ENCODE measurements around the gene KRTAP5-6.

KRTAP5-6 gene

DNA sequence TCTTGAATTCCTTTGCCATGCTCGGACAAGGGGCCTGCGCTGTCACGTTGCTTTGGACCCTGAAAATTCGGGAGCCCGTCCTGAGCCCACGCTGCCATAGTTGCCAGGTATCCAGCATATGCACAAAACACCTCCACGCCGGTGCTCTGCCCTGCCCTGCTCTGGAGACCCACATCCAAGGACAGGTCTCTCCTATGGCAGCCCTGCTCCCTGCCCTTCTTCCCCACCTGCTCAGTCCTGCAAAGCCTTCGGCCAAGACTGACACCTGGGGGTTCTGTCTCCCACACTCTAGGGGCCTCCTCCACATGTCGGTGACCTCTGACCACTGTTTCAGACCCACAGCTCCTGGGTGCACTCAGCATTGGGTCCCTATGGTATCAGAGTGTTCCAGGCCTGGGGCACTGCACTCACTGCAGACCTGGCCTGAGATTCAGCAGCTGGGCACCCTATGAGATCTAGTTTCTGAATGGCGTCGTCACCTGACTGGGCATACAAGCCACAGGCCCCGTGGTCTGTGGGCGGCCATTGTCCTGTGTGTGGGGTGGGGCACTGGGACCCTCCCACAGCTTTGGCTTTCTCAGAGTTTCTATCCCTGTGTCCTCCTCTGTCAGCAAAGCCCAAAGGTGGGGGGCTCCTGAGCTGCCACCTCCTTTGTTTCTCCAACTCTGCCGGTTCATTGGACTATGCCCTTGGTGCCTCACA is 2.0 kb upstream of the KRTAP5-6 start:
- Histone ChIP-seq H3K4me1 (ENCODE audit: control insufficient read depth, insufficient read depth, low read length, poor library complexity, severe bottlenecking) (peaks cover 26% of the 10 kb centered on the region), H3K4me3 (ENCODE audit: extremely low read depth, insufficient read depth, low read length, poor library complexity, severe bottlenecking) (no peak overlapping the region), H3K36me3 (ENCODE audit: control insufficient read depth, insufficient read depth, low read length) (no peaks in the 10 kb centered on the region), H3K27ac (ENCODE audit: low read depth, low read length, severe bottlenecking) (no peak overlapping the region), H3K9me3 (ENCODE audit: control insufficient read depth, low read length) (no peaks in the 10 kb centered on the region)
- 91 to 96% methylated on average over 13 to 15 of the region's 15 CpGs for WGBS, 2 experiments (ENCODE audit: insufficient coverage in 2 of 2)

DNA sequence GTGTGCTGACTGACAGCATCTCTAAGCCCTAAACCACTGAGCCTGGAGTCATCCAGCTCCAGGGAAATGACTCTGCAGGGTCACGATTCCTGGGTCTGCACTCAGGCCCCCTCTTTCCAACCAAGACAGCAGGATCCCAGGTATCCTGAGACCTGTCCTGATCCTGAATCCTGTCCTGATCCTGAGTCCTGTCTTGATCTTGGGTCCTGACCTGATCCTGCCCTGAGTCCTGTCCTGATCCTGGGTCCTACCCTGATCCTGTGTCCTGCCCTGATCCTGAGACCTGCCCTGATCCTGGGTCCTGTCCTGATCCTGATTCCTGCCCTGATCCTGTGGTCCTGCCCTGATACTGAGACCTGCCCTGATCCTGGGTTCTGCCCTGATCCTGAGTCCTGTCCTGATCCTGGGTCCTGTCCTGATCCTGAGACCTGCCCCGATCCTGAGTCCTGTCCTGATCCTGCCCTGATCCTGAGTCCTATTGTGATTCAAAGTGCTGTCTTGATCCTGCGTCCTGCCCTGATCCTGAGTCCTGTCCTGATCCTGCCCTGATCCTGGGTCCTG is 1.4 kb upstream of the KRTAP5-6 start:
- peaks cover 25% of the 10 kb centered on the region for H3K4me1 ChIP-seq (ENCODE audit: control insufficient read depth, insufficient read depth, low read length, poor library complexity, severe bottlenecking)
- H3K4me3 ChIP-seq (ENCODE audit: extremely low read depth, insufficient read depth, low read length, poor library complexity, severe bottlenecking), result no peak overlapping the region
- no peaks in the 10 kb centered on the region for H3K9me3 ChIP-seq (ENCODE audit: control insufficient read depth, low read length)
- H3K27ac ChIP-seq (ENCODE audit: low read depth, low read length, severe bottlenecking), result no peak overlapping the region
- H3K36me3 ChIP-seq (ENCODE audit: control insufficient read depth, insufficient read depth, low read length), result no peaks in the 10 kb centered on the region
- 91 to 92% methylated on average over 3 of the region's 3 CpGs for WGBS, 2 experiments (ENCODE audit: insufficient coverage in 2 of 2)

DNA sequence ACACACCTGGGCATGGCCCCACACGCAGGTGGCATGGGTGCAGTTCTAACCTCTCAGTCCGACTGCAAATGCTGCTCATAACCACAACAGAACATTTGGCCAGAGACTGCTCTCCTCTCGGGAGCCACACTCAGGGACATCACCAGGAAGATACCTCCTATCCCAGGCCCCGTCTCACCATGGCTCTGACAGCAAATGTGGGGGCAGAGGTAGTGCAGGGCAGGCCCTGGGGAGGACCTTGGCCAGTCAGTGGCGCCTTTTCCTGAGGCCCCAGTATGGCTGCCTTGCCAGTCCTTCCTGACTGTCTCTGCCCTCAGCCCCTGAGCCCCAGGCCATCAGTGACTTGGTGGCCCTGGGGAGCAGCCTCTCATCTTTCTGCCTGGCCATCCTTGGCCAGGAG is 2.8 kb downstream of the KRTAP5-6 start:
- H3K4me3 ChIP-seq (ENCODE audit: extremely low read depth, insufficient read depth, low read length, poor library complexity, severe bottlenecking), result no peak overlapping the region
- WGBS, 2 experiments (ENCODE audit: insufficient coverage in 2 of 2), result 87 to 95% methylated on average over 3 to 5 of the region's 5 CpGs

DNA sequence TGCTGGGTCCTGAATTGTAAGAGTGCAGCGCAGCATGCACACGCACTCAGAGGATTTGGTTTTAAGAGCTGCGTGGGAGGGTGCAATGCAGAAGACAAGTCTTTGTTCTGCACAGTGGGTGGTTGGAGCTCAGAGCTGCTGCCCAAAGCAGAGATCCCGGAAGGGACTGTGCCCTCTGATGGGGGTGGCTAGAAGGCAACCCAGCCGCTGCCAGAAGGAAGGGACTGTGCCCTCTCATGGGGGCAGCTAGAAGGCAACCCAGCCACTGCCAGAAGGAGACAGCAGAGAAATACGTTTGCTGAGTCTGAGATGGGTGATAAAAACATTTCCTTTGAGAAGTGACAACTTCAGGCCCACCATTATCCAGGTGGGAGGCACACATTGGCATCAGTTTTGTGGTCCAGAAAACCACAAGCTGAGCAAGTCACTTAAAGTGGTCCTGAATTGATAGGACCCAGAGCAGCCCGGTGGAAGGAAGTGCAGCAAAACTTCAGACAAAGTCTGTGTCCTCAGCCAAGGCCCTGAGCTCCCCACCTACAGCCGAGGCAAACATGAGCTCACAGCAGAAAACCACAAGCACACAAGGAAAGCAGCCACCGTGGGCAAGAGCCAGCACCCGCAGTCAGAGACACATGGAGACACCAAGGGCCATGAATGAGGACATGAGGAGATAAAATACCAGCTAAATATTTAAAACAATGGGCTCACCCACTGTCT is 4.3 kb downstream of the KRTAP5-6 start:
- WGBS, 2 experiments (ENCODE audit: insufficient coverage in 2 of 2), result 71 to 81% methylated on average over 8 of the region's 10 CpGs
- Histone ChIP-seq H3K4me1 (ENCODE audit: control insufficient read depth, insufficient read depth, low read length, poor library complexity, severe bottlenecking) (no peaks in the 10 kb centered on the region), H3K9me3 (ENCODE audit: control insufficient read depth, low read length) (no peaks in the 10 kb centered on the region), H3K4me3 (ENCODE audit: extremely low read depth, insufficient read depth, low read length, poor library complexity, severe bottlenecking) (no peak overlapping the region), H3K36me3 (ENCODE audit: control insufficient read depth, insufficient read depth, low read length) (no peaks in the 10 kb centered on the region), H3K27ac (ENCODE audit: low read depth, low read length, severe bottlenecking) (no peak overlapping the region)

More for the DNA sequence above, 2.8 kb downstream of the KRTAP5-6 start:
- H3K27ac ChIP-seq (ENCODE audit: low read depth, low read length, severe bottlenecking), result no peak overlapping the region
- H3K4me1 ChIP-seq (ENCODE audit: control insufficient read depth, insufficient read depth, low read length, poor library complexity, severe bottlenecking), result no peaks in the 10 kb centered on the region
- H3K36me3 ChIP-seq (ENCODE audit: control insufficient read depth, insufficient read depth, low read length), result no peaks in the 10 kb centered on the region
- H3K9me3 ChIP-seq (ENCODE audit: control insufficient read depth, low read length), result no peaks in the 10 kb centered on the region

DNA sequence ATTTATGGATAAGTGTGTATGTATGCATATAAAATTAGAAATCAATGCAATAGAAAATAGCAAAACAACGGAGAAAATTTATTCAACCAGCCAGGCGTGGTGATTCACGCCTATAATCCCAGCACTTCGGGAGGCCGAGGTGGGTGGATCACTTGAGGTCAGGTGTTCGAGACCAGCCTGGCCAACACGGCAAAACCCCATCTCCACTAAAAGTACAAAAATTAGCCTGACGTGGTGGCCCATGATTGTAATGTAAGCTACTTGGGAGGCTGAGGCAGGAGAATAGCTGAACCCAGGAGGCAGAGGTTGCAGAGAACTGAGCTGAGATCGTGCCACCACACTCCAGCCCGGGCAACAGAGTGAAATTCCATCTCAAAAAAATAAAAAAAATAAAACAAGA is 5.5 kb downstream of the KRTAP5-6 start:
- no peak overlapping the region for H3K27ac ChIP-seq (ENCODE audit: low read depth, low read length, severe bottlenecking)
- WGBS, 2 experiments (ENCODE audit: insufficient coverage in 2 of 2), result 92 to 94% methylated on average over 3 to 6 of the region's 10 CpGs
- H3K4me3 ChIP-seq (ENCODE audit: extremely low read depth, insufficient read depth, low read length, poor library complexity, severe bottlenecking), result no peak overlapping the region
- no peaks in the 10 kb centered on the region for H3K9me3 ChIP-seq (ENCODE audit: control insufficient read depth, low read length)
- H3K4me1 ChIP-seq (ENCODE audit: control insufficient read depth, insufficient read depth, low read length, poor library complexity, severe bottlenecking), result no peaks in the 10 kb centered on the region
- no peaks in the 10 kb centered on the region for H3K36me3 ChIP-seq (ENCODE audit: control insufficient read depth, insufficient read depth, low read length)

DNA sequence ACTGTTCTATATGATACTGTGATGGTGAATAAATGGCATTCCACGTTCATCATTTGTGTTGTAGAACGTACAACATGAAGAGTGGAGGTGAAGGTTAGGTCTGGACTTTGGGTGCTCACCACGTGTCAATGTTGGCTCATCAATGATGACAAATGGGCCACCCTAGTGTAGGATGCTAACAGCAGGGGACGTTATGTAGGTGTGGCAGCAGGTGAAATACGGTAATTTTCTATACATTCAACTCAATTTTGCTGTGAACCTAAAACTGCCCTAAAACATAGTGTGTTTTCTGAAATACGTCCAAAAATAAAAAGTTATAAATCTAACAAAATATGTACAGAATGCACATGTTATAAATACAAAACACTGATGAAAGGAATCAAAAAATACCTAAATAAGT is 6.2 kb downstream of the KRTAP5-6 start:
- H3K4me3 ChIP-seq (ENCODE audit: extremely low read depth, insufficient read depth, low read length, poor library complexity, severe bottlenecking), result no peak overlapping the region
- no peak overlapping the region for H3K27ac ChIP-seq (ENCODE audit: low read depth, low read length, severe bottlenecking)
- no peaks in the 10 kb centered on the region for H3K4me1 ChIP-seq (ENCODE audit: control insufficient read depth, insufficient read depth, low read length, poor library complexity, severe bottlenecking)
- H3K9me3 ChIP-seq (ENCODE audit: control insufficient read depth, low read length), result no peaks in the 10 kb centered on the region
- WGBS, 2 experiments (ENCODE audit: insufficient coverage in 2 of 2), result 80 to 88% methylated on average over 1 to 3 of the region's 6 CpGs
- H3K36me3 ChIP-seq (ENCODE audit: control insufficient read depth, insufficient read depth, low read length), result no peaks in the 10 kb centered on the region

DNA sequence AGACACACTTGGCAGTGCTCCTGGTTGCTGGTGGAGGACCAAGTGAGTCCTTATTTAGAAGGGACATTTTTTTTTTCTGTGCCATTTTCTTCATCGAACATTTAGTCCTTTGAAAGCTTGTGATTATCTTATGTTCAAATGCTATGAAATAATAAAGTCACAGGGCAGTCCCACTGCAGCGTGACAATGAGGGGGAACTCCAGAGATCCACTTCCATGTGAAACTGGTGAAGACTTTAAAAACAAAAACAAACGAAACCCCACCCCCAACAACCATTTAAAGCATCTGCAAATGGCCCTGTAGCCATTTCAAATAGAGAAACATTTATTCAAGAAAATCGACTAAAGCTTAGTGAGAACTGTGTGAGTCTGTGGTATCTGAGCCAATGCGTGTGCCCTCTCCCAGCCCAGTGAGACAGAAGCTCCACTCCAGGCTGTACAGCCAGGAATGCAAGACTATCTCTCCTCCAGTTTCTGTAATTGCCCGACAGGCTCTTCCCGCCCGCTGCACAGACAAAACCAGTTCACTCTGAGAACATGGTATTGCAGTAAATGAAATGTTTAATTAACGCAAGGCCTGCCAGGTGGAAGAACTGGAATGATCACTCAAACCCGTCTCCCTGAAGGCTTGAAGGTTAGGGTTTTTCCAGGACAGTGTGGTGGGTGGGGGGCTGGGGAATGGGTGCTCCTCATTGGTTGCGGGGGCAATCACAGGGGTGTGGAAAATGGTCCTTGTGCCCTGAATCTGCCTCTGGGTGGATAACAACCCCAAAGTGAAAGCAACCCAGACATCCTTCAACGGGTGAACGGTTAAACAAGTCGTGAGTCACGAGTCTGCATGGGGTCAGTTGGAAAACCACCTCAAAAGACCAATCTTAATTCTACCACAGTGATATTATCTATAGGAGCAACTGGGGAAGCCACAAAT is 8.4 kb downstream of the KRTAP5-6 start:
- H3K4me1 ChIP-seq (ENCODE audit: control insufficient read depth, insufficient read depth, low read length, poor library complexity, severe bottlenecking), result no peaks in the 10 kb centered on the region
- WGBS, 2 experiments (ENCODE audit: insufficient coverage in 2 of 2), result 90 to 98% methylated on average over 8 to 9 of the region's 15 CpGs
- no peak overlapping the region for H3K4me3 ChIP-seq (ENCODE audit: extremely low read depth, insufficient read depth, low read length, poor library complexity, severe bottlenecking)
- H3K27ac ChIP-seq (ENCODE audit: low read depth, low read length, severe bottlenecking), result no peak overlapping the region
- H3K36me3 ChIP-seq (ENCODE audit: control insufficient read depth, insufficient read depth, low read length), result no peaks in the 10 kb centered on the region
- no peaks in the 10 kb centered on the region for H3K9me3 ChIP-seq (ENCODE audit: control insufficient read depth, low read length)

DNA sequence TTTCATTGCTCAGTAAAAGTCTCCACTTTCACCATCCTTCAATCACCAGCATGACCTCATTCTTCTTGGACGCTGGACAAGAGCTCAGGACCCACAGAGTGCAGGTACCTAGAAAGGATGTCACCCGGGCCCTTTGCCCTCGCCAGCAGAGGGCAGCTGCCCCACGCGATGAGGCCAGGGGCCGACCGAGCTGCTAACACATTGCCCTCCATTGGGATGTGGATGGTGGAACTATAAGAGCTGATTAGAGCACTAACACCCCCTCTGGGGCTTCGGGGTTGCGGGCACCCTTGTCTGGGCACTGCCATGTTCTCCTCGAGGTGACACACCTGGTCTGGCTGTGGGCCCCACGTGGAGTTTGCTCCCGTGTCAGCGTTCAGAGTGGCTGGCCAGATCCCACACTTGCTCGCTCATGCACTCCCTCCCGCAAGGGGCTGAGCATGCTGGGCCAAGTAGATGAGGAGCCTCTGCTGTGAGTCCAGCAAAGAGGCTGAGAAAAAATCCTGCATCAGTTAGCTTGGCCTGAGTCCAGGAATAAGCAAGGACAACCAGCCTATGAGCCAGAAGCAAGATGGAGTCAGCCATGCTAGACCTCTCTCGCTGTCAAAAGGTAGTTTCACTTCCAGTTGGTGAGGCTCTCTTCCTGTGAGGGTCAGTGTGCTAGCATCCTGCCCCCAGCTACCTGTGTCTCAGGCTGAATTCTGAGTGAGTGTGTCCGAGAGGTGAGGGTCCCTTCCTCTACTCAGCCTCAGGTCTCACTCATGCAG is 9.8 kb downstream of the KRTAP5-6 start:
- Histone ChIP-seq H3K9me3 (ENCODE audit: control insufficient read depth, low read length) (no peaks in the 10 kb centered on the region), H3K27ac (ENCODE audit: low read depth, low read length, severe bottlenecking) (no peak overlapping the region), H3K4me3 (ENCODE audit: extremely low read depth, insufficient read depth, low read length, poor library complexity, severe bottlenecking) (no peak overlapping the region), H3K36me3 (ENCODE audit: control insufficient read depth, insufficient read depth, low read length) (no peaks in the 10 kb centered on the region), H3K4me1 (ENCODE audit: control insufficient read depth, insufficient read depth, low read length, poor library complexity, severe bottlenecking) (no peaks in the 10 kb centered on the region)
- WGBS, 2 experiments (ENCODE audit: insufficient coverage in 2 of 2), result 90 to 93% methylated on average over 16 to 17 of the region's 17 CpGs

DNA sequence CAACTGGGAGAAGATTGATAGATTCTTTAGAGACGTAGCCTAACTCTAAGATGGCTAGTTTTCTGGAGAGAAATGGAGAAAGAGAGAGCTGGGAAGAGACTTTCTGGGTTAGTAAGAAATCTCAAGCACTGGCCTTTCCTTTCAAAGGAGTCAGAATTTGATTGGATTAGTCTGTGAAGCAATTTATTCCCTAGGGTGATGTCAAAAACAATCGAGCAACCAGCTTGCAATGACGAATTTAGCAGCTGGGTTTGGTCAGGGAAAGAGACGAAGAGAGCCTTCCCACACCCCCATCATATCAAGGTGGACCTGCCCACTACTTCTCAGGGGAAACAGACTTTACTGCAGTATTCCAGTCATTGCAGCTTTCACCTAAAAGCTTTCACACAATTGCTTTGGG is 10.8 kb downstream of the KRTAP5-6 start:
- H3K9me3 ChIP-seq (ENCODE audit: control insufficient read depth, low read length), result no peaks in the 10 kb centered on the region
- WGBS, 2 experiments (ENCODE audit: insufficient coverage in 2 of 2), result 92% methylated on average over 1 of the region's 4 CpGs
- H3K36me3 ChIP-seq (ENCODE audit: control insufficient read depth, insufficient read depth, low read length), result no peaks in the 10 kb centered on the region
- no peak overlapping the region for H3K27ac ChIP-seq (ENCODE audit: low read depth, low read length, severe bottlenecking)
- no peak overlapping the region for H3K4me3 ChIP-seq (ENCODE audit: extremely low read depth, insufficient read depth, low read length, poor library complexity, severe bottlenecking)
- H3K4me1 ChIP-seq (ENCODE audit: control insufficient read depth, insufficient read depth, low read length, poor library complexity, severe bottlenecking), result no peaks in the 10 kb centered on the region

DNA sequence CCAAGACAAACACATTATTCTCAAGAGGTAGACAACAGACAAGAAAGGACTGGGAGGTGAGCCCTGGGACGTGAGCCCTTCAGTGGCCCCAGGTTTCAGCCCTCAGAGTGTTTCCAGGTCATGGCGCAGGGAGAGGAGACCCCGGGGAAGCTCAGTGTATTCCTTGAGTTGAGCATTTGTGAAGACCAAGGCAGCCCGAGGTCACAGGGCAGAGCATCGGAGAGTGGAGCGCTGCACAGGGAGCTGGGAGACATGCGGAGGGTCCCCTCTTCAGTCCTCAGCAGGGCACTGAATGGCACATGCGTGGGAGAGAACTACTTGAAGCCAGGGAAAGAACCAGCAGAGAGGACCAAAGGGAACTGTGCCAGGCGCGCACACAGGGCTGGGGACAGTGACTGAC is 11.7 kb downstream of the KRTAP5-6 start:
- 92 to 96% methylated on average over 9 to 10 of the region's 10 CpGs for WGBS, 2 experiments (ENCODE audit: insufficient coverage in 2 of 2)
- Histone ChIP-seq H3K9me3 (ENCODE audit: control insufficient read depth, low read length) (no peaks in the 10 kb centered on the region), H3K27ac (ENCODE audit: low read depth, low read length, severe bottlenecking) (no peak overlapping the region), H3K4me1 (ENCODE audit: control insufficient read depth, insufficient read depth, low read length, poor library complexity, severe bottlenecking) (no peaks in the 10 kb centered on the region), H3K4me3 (ENCODE audit: extremely low read depth, insufficient read depth, low read length, poor library complexity, severe bottlenecking) (no peak overlapping the region), H3K36me3 (ENCODE audit: control insufficient read depth, insufficient read depth, low read length) (no peaks in the 10 kb centered on the region)
